ENCODE data around the gene SNAP91. TPM values are rescaled to one million over a fixed set of nuclear protein-coding genes. Genes with fewer than 3 reads are reported as not detected.

SNAP91 gene
- total RNA-seq, 4 donors from 2014 or later, result 0.95 to 1.3 (median 1.2) TPM; not detected in 1

DNA sequence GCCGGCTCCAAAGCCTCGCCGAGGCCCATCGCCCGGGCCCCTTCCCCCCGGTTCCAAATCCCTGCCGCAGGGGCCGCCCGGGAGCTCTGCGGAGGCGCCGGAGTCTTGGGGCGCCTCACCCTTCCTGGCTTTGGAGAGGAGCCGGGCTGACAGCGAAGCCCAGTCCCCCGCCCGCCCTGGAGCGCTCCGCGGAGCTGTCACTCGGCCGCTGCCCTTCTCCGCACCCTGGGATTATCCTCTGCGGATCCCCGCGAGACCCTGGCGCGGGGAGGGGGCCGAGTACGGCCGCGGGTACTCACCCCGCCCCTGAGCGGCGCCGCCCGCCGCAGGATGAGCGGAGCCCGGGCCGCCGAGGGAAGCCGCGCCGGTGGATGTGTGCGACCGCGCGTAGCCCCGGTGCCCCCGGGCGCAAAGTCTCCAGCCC lies 343 bp downstream of the SNAP91 start:
- H3K9me3 ChIP-seq, result no peaks in the 10 kb centered on the region
- H3K4me1 ChIP-seq, result peaks cover 0 to 17% (median 0%) of the 10 kb centered on the region in 4 donors
- H3K27me3 ChIP-seq, result peaks cover 0 to 19% of the 10 kb centered on the region in 2 donors
- no peak overlapping the region for H3K27ac ChIP-seq
- DNase-seq, result no peak
- no peaks in the 10 kb centered on the region for H3K36me3 ChIP-seq
- H3K4me3 ChIP-seq, result peak overlapping the region; percentile 17 to 53 (median 34)
- TF ChIP-seq POLR2A (IDR thresholded peaks at IDR 0.05), result no peak
- TF ChIP-seq, protein P1, sequence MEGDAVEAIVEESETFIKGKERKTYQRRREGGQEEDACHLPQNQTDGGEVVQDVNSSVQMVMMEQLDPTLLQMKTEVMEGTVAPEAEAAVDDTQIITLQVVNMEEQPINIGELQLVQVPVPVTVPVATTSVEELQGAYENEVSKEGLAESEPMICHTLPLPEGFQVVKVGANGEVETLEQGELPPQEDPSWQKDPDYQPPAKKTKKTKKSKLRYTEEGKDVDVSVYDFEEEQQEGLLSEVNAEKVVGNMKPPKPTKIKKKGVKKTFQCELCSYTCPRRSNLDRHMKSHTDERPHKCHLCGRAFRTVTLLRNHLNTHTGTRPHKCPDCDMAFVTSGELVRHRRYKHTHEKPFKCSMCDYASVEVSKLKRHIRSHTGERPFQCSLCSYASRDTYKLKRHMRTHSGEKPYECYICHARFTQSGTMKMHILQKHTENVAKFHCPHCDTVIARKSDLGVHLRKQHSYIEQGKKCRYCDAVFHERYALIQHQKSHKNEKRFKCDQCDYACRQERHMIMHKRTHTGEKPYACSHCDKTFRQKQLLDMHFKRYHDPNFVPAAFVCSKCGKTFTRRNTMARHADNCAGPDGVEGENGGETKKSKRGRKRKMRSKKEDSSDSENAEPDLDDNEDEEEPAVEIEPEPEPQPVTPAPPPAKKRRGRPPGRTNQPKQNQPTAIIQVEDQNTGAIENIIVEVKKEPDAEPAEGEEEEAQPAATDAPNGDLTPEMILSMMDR (IDR thresholded peaks at IDR 0.05), result no peak

DNA sequence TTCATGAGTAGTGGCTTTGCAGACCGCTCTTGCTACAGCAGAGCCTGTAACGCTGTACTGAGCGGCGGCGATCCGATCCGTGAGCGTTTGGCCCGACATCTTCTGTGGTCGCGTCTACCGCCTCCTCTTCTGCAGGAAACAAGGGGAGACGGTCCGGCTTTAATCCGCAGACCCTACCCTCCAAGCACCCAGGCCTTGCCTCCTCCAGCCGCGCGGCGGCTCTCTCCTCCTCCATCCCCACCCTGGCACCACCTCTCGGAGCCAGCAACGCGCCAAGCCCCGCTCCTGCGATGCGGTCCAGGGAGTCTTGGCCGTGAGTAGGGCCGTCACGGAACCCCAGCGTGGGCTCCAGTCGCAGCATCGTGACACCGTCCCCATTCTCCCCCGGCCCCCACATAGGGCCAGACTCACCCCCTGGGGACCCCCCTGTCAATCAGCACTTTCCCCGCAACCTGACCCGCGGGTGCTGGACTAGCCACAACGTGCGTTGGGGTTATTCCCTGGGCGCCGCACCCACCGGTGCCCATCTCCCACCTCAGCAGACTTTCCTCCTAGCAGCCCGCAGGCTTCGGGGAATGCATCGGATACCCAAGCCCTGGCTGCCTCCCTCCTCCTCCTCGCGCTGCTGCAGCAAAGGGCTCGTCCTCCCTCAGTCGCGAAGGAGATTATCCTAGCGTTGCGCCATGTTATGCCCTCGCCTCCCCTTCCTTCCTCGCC lies 914 bp downstream of the SNAP91 start:
- no peak for DNase-seq
- no peak for TF ChIP-seq POLR2A (IDR thresholded peaks at IDR 0.05)
- TF ChIP-seq, protein P1 (IDR thresholded peaks at IDR 0.05), result no peak
- Histone ChIP-seq H3K9me3 (no peaks in the 10 kb centered on the region), H3K4me3 (peak overlapping the region in 3 of 4 donors; percentile 31 to 53 (median 37)), H3K27ac (no peak overlapping the region), H3K36me3 (no peaks in the 10 kb centered on the region), H3K4me1 (peaks cover 0 to 17% (median 0%) of the 10 kb centered on the region in 4 donors), H3K27me3 (peaks cover 0 to 19% of the 10 kb centered on the region in 2 donors)

DNA sequence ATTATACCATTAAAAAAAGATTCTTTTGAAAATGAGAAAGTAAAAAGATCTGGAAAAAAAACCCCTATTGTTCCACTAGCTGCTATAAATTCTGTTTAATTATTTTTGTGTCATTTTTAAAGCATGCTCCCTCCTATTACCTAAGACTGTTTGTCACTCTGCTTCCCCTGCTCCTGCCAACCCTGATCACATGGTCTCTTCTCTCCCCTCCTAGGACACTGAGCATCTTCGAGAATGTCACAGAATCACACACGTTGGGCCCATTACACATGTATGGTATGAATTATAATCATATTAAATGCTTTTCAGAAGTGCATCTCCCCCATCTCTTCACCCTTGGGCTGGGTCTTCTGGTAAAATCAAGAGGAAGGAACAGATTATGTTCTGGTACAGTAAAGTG lies 6.2 kb downstream of the SNAP91 start:
- Histone ChIP-seq H3K27me3 (peaks cover 0 to 3% of the 10 kb centered on the region in 2 donors), H3K4me1 (peaks cover 0 to 2% (median 0%) of the 10 kb centered on the region in 4 donors)

GRCh38 chr6:83702077-83702476 lies 6.8 kb downstream of the SNAP91 start:
- no peaks in the 10 kb centered on the region for H3K36me3 ChIP-seq
- no peak overlapping the region for H3K4me3 ChIP-seq
- TF ChIP-seq POLR2A (IDR thresholded peaks at IDR 0.05), result no peak
- TF ChIP-seq, protein P1 (IDR thresholded peaks at IDR 0.05), result no peak
- no peaks in the 10 kb centered on the region for H3K27me3 ChIP-seq
- H3K9me3 ChIP-seq, result no peaks in the 10 kb centered on the region
- no peak overlapping the region for H3K27ac ChIP-seq
- DNase-seq, result no peak
- no peaks in the 10 kb centered on the region for H3K4me1 ChIP-seq

More for the DNA sequence above, 6.2 kb downstream of the SNAP91 start:
- Histone ChIP-seq H3K36me3 (no peaks in the 10 kb centered on the region), H3K4me3 (no peak overlapping the region), H3K9me3 (no peaks in the 10 kb centered on the region), H3K27ac (no peak overlapping the region)
- TF ChIP-seq POLR2A (IDR thresholded peaks at IDR 0.05), result no peak
- TF ChIP-seq, protein P1 (IDR thresholded peaks at IDR 0.05), result no peak
- no peak for DNase-seq

DNA sequence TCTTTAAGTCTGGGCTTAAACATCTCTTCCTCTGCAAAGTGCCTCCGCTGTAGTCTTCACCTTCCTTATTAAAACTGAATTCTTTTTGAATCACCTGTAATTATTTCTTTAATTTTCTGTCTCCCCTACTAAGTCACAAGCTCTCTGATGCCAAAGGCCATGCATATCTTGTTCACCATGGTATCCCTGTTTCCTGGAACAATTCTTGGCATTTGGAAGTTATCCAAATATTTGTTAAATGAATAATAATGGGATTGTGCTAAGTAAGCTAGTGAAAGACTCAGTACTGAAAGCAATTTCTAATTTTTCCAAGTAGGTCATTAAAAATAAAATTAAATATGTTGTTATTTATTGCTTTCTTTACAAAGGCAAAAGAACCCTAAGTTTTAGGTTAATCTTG lies 12.2 kb downstream of the SNAP91 start:
- TF ChIP-seq, protein P1 (IDR thresholded peaks at IDR 0.05), result no peak
- no peak for TF ChIP-seq POLR2A (IDR thresholded peaks at IDR 0.05)
- H3K4me3 ChIP-seq, result no peak overlapping the region
- H3K4me1 ChIP-seq, result no peaks in the 10 kb centered on the region
- DNase-seq, result no peak
- no peaks in the 10 kb centered on the region for H3K27me3 ChIP-seq
- H3K36me3 ChIP-seq, result no peaks in the 10 kb centered on the region
- no peaks in the 10 kb centered on the region for H3K9me3 ChIP-seq
- H3K27ac ChIP-seq, result no peak overlapping the region
